Hepatocyte (in vitro differentiated cells): Measurements from ENCODE around the gene SIL1. TPM values are rescaled to one million over a fixed set of nuclear protein-coding genes. Genes with fewer than 3 reads are reported as not detected.

Experiments
- DNase-seq: peaks from one replicate; pipeline ENCODE4 v3.0.0-alpha.2; 2016; ENCODE audit warnings: low spot score
- H2AFZ ChIP-seq: fragments of 200-600 bp; sonication (generic); 2 replicates; pipeline ENCODE4 v1.6.0; 2016; ENCODE audit warnings: antibody characterized with exemption, mild to moderate bottlenecking
- H3K27ac ChIP-seq: fragments of 200-600 bp; sonication (generic); 2 replicates; pipeline ENCODE4 v1.5.1; 2016; ENCODE audit warnings: mild to moderate bottlenecking
- H3K27me3 ChIP-seq: fragments of 200-600 bp; sonication (generic); 2 replicates; pipeline ENCODE4 v1.6.1; 2016
- H3K36me3 ChIP-seq: fragments of 200-600 bp; sonication (generic); replicated peaks from 2 replicates; pipeline ENCODE4 v1.5.1; 2016; ENCODE audit warnings: low read depth; ENCODE audit not compliant: insufficient read depth
- H3K4me1 ChIP-seq: fragments of 200-600 bp; sonication (generic); 2 replicates; pipeline ENCODE4 v1.5.1; 2016; ENCODE audit warnings: mild to moderate bottlenecking, moderate library complexity; ENCODE audit not compliant: insufficient read depth
- H3K4me2 ChIP-seq: fragments of 200-600 bp; sonication (generic); 2 replicates; pipeline ENCODE4 v1.6.0; 2016
- H3K4me3 ChIP-seq: fragments of 200-600 bp; sonication (generic); 2 replicates; pipeline ENCODE4 v1.5.1; 2016; ENCODE audit warnings: mild to moderate bottlenecking
- H3K79me2 ChIP-seq: fragments of 200-600 bp; sonication (generic); 2 replicates; pipeline ENCODE4 v1.6.0; 2017; ENCODE audit warnings: mild to moderate bottlenecking
- H3K9me2 ChIP-seq: fragments of 200-600 bp; sonication (generic); replicated peaks from 2 replicates; pipeline ENCODE4 v1.6.0; 2017; ENCODE audit warnings: mild to moderate bottlenecking; ENCODE audit not compliant: insufficient read depth
- H3K9me3 ChIP-seq: fragments of 200-600 bp; sonication (generic); 2 replicates; pipeline ENCODE4 v1.5.1; 2016; ENCODE audit warnings: low read depth, mild to moderate bottlenecking
- H4K20me1 ChIP-seq: fragments of 200-600 bp; sonication (generic); 2 replicates; pipeline ENCODE4 v1.6.0; 2016; ENCODE audit warnings: mild to moderate bottlenecking; ENCODE audit not compliant: insufficient read depth, poor library complexity, severe bottlenecking
- EZH2 ChIP-seq: fragments of 200-600 bp; sonication (generic); IDR thresholded peaks from 2 replicates; pipeline ENCODE4 v1.6.1; 2016; ENCODE audit warnings: antibody characterized with exemption, mild to moderate bottlenecking, borderline replicate concordance
- EZH2phosphoT487 ChIP-seq: fragments of 200-600 bp; sonication (generic); IDR thresholded peaks from one replicate; pipeline ENCODE4 v1.6.1; 2018; ENCODE audit warnings: antibody characterized with exemption, mild to moderate bottlenecking, low read depth, moderate library complexity; ENCODE audit not compliant: unreplicated experiment, severe bottlenecking
- WGBS: methylation state at CpG from one replicate; pipeline ENCODE4 v1.1.6; 2016; ENCODE audit warnings: low lambda C conversion rate; ENCODE audit errors: missing lambda C conversion rate; 5-methylcytosine and 5-hydroxymethylcytosine counted together
- polyA plus RNA-seq: library from polyadenylated mRNA; unstranded; fragments of >200 nt; fragmentation: Nextera tagmentation; extraction: Ambion mirVana; gene quantifications from 2 replicates; pipeline ENCODE4 v1.2.1, GENCODE V29; 2016
- total RNA-seq: library from RNA; depleted of rRNA; stranded (reverse); fragments of >200 nt; gene quantifications from 2 replicates; pipeline ENCODE4 v1.2.3, GENCODE V29; 2014
- TF ChIP-seq, protein P1 (sequence below): fragments of 200-600 bp; sonication (generic); IDR thresholded peaks from 2 replicates; pipeline ENCODE4 v1.5.1; 2016; ENCODE audit warnings: antibody characterized with exemption, mild to moderate bottlenecking; ENCODE audit not compliant: poor library complexity

The SIL1 gene
- total and polyA plus RNA-seq, 2 experiments from 2014 or later, result 82.0 to 176 TPM

DNA sequence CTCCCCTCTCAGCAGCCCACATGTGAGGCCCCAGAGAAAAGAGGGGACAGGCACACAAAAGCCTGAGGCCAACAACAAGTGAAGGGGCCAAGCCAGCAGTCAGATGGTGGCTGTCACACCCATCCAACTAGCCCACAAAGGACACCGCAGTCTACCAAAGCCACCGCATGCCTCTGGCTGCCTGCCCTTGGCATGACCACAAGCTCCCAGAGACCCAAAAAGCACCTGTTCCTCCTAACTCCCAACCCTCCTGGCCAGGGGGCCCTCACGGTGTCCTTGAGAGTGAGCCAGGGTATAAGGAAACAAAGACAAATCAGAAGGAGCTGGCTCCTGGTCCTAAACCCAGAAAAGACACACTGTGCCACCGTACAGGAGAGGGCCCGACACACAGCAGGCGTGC, 245.2 kb downstream of the SIL1 start:
- Histone ChIP-seq H3K4me2 (peak overlapping the region; percentile 41), H3K27ac (no peak overlapping the region), H3K4me3 (no peak overlapping the region), H4K20me1 (no peaks in the 10 kb centered on the region), H3K27me3 (no peaks in the 10 kb centered on the region), H3K9me2 (no peaks in the 10 kb centered on the region), H3K79me2 (no peaks in the 10 kb centered on the region), H3K36me3 (no peaks in the 10 kb centered on the region), H2AFZ (no peak overlapping the region), H3K9me3 (no peaks in the 10 kb centered on the region), H3K4me1 (peaks cover 13% of the 10 kb centered on the region)
- TF ChIP-seq, protein P1, sequence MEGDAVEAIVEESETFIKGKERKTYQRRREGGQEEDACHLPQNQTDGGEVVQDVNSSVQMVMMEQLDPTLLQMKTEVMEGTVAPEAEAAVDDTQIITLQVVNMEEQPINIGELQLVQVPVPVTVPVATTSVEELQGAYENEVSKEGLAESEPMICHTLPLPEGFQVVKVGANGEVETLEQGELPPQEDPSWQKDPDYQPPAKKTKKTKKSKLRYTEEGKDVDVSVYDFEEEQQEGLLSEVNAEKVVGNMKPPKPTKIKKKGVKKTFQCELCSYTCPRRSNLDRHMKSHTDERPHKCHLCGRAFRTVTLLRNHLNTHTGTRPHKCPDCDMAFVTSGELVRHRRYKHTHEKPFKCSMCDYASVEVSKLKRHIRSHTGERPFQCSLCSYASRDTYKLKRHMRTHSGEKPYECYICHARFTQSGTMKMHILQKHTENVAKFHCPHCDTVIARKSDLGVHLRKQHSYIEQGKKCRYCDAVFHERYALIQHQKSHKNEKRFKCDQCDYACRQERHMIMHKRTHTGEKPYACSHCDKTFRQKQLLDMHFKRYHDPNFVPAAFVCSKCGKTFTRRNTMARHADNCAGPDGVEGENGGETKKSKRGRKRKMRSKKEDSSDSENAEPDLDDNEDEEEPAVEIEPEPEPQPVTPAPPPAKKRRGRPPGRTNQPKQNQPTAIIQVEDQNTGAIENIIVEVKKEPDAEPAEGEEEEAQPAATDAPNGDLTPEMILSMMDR, result no peak
- TF ChIP-seq EZH2 (no peak), EZH2phosphoT487 (no peak)
- WGBS, result 95% methylated on average over 6 of the region's 6 CpGs
- DNase-seq, result no peak

DNA sequence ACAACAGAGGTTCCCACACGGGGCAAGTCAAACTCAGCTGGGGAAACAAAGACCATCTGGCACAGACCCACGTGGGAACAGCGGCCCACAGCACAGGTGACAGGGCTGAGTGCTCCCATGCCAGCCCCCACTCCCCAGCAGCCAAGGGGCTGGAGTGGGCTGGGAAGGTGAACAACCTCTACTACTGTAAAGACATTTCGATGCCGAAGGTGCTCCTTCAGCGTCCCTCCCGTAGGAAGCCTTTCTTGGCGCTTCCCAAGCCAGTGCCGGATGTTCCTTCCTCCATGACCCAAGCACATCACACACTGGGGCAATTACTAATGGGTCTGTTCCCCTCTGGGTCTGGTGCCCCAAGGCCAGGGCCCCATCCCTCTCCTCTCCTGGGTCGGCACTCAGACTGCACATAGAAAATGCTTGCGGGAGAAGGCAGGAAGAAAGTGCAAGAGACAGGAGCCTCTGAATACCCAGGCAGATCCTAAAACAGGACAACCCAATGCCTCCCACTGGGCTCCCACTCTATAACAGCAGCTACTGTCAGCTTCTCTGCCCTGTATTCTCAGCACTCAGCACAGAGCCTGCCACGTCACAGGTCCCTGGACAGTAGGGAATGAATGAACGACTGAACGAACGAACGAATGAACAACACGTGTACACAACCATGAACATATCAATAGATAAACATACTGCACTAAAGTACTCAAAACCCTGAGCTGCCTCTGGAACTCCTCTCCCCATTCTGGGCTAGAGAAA, 246.0 kb downstream of the SIL1 start:
- Histone ChIP-seq H3K9me2 (no peaks in the 10 kb centered on the region), H4K20me1 (no peaks in the 10 kb centered on the region), H3K36me3 (no peaks in the 10 kb centered on the region), H3K79me2 (no peaks in the 10 kb centered on the region), H3K27ac (no peak overlapping the region), H3K4me1 (peaks cover 13% of the 10 kb centered on the region), H3K4me3 (no peak overlapping the region), H3K27me3 (no peaks in the 10 kb centered on the region), H3K9me3 (no peaks in the 10 kb centered on the region), H2AFZ (no peak overlapping the region), H3K4me2 (no peak overlapping the region)
- TF ChIP-seq EZH2, result no peak
- TF ChIP-seq EZH2phosphoT487, result no peak
- WGBS, result 94% methylated on average over 17 of the region's 17 CpGs
- no peak for DNase-seq

DNA sequence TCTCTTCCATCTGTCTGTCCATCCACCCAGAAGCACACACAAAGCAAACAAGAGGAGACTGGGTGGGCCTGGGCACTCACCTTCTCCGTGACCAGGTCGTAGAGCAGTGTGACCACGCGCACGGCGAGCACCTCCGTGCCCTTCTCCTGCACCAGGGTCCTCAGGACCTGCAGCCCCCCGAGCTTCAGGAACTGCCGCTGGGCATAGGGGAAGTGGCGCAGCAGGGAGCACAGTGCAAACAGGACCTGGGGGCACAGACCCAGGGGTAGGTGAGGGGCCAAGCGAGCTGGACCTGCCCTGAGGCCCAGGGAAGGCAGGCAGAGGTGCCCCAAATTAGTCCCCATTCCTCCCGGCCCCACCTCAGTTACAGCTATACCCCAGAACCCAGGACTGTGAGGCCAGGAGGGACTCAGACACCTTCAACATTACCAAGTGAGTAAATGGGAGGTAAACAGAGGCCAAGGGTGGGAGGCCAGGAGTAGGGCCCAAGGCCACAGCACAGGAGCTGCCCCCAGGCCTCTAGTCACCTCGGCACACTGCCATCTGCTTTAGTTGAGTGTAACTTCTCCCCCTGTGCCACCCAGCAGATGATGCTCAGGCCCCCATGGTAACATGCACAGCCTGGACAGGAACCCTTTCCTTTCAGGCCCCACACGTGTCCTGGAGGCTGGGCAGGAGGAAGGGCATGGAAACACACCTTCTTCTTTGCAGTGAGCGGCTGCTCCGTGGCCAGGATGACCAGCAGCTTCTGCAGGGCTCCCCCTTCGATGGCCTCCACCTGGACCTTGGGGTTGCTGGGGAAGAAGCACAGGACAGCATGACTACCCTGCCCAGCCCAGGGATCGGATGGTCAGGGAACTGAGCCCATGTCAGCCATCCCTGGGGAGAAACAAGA, 246.8 kb downstream of the SIL1 start:
- WGBS, result 95% methylated on average over 18 of the region's 18 CpGs

More for the DNA sequence above, 246.8 kb downstream of the SIL1 start:
- H3K4me1 ChIP-seq, result peaks cover 13% of the 10 kb centered on the region
- no peak overlapping the region for H2AFZ ChIP-seq
- H3K27ac ChIP-seq, result no peak overlapping the region
- no peaks in the 10 kb centered on the region for H3K36me3 ChIP-seq
- no peaks in the 10 kb centered on the region for H3K9me3 ChIP-seq
- H3K79me2 ChIP-seq, result no peaks in the 10 kb centered on the region
- DNase-seq, result no peak
- no peak overlapping the region for H3K4me3 ChIP-seq
- no peaks in the 10 kb centered on the region for H4K20me1 ChIP-seq
- H3K9me2 ChIP-seq, result no peaks in the 10 kb centered on the region
- TF ChIP-seq EZH2, result no peak
- TF ChIP-seq EZH2phosphoT487, result no peak
- TF ChIP-seq, protein P1, result no peak
- H3K4me2 ChIP-seq, result no peak overlapping the region
- H3K27me3 ChIP-seq, result no peaks in the 10 kb centered on the region
